ENCODE results near the gene PMM1. TPM values are rescaled to one million over a fixed set of nuclear protein-coding genes. Genes with fewer than 3 reads are reported as not detected.

The PMM1 gene
- total RNA-seq, 1 experiment from 2014 or later, result 18.6 TPM

- Histone ChIP-seq H3K9me3 (ENCODE audit: low read length) (no peaks in the 10 kb centered on the region), H4K20me1 (ENCODE audit: low read length) (no peaks in the 10 kb centered on the region), H3K4me3 (ENCODE audit: low read length) (no peak overlapping the region), H3K4me2 (ENCODE audit: low read length) (no peak overlapping the region), H3K27me3 (ENCODE audit: low read length) (no peaks in the 10 kb centered on the region), H2AFZ (ENCODE audit: low read length) (no peak overlapping the region), H3F3A (ENCODE audit: low read length, unreplicated experiment) (no peaks in the 10 kb centered on the region), H3K4me1 (ENCODE audit: insufficient read depth, low read length) (no peaks in the 10 kb centered on the region), H3K79me2 (ENCODE audit: low read length) (no peaks in the 10 kb centered on the region), H3K36me3 (ENCODE audit: low read depth, low read length) (no peaks in the 10 kb centered on the region), H3K9ac (ENCODE audit: low read length) (no peak overlapping the region), H3K9me2 (replicated peaks; ENCODE audit: low read length) (no peaks in the 10 kb centered on the region), H3K27ac (ENCODE audit: low read length) (no peak overlapping the region)
- no TSS peak for BruUV-seq (replicated peaks)
- no peak for DNase-seq
- ChIA-PET POLR2A (ENCODE audit: unreplicated experiment) (no interaction called here), CTCF (no interaction called here)
- ATAC-seq, result no peak
- intact Hi-C loops (cut with micrococcal nuclease), result no loop called here
- no peak for TF ChIP-seq EZH2 (IDR thresholded peaks at IDR 0.05; ENCODE audit: low read length, unreplicated experiment)
- no peak for TF ChIP-seq EZH2phosphoT487 (IDR thresholded peaks at IDR 0.05; ENCODE audit: borderline replicate concordance, low read length)
- no peak for TF ChIP-seq CTCF (conservative IDR thresholded peaks at IDR 0.05; ENCODE audit: low read depth, low read length)
Measured at GRCh38 chr22:41579997-41580355, 9.7 kb downstream of the PMM1 start.

GRCh38 chr22:41579297-41579996 lies 10.2 kb downstream of the PMM1 start:
- TF ChIP-seq EZH2phosphoT487 (IDR thresholded peaks at IDR 0.05; ENCODE audit: borderline replicate concordance, low read length) (no peak), EZH2 (IDR thresholded peaks at IDR 0.05; ENCODE audit: low read length, unreplicated experiment) (no peak)
- no TSS peak for BruUV-seq (replicated peaks)
- H3F3A ChIP-seq (ENCODE audit: low read length, unreplicated experiment), result no peaks in the 10 kb centered on the region
- no peaks in the 10 kb centered on the region for H3K36me3 ChIP-seq (ENCODE audit: low read depth, low read length)
- POLR2A ChIA-PET (ENCODE audit: unreplicated experiment), result no interaction called here
- H3K9ac ChIP-seq (ENCODE audit: low read length), result no peak overlapping the region
- no peaks in the 10 kb centered on the region for H3K9me2 ChIP-seq (replicated peaks; ENCODE audit: low read length)
- DNase-seq (no peak), ATAC-seq (no peak)
- no peaks in the 10 kb centered on the region for H4K20me1 ChIP-seq (ENCODE audit: low read length)
- no peaks in the 10 kb centered on the region for H3K4me1 ChIP-seq (ENCODE audit: insufficient read depth, low read length)
- no peaks in the 10 kb centered on the region for H3K79me2 ChIP-seq (ENCODE audit: low read length)
- no peak overlapping the region for H3K4me2 ChIP-seq (ENCODE audit: low read length)
- H3K9me3 ChIP-seq (ENCODE audit: low read length), result no peaks in the 10 kb centered on the region
- H3K27ac ChIP-seq (ENCODE audit: low read length), result no peak overlapping the region
- no peak overlapping the region for H3K4me3 ChIP-seq (ENCODE audit: low read length)
- H3K27me3 ChIP-seq (ENCODE audit: low read length), result no peaks in the 10 kb centered on the region
- CTCF ChIA-PET, result no interaction called here
- intact Hi-C loops (cut with micrococcal nuclease), result no loop called here
- H2AFZ ChIP-seq (ENCODE audit: low read length), result no peak overlapping the region

GRCh38 chr22:41578818-41579217 lies 10.8 kb downstream of the PMM1 start:
- Histone ChIP-seq H3K4me2 (ENCODE audit: low read length) (no peak overlapping the region), H3K27ac (ENCODE audit: low read length) (no peak overlapping the region), H3K9me2 (replicated peaks; ENCODE audit: low read length) (no peaks in the 10 kb centered on the region), H3K27me3 (ENCODE audit: low read length) (no peaks in the 10 kb centered on the region), H3K9ac (ENCODE audit: low read length) (no peak overlapping the region), H3F3A (ENCODE audit: low read length, unreplicated experiment) (no peaks in the 10 kb centered on the region), H3K9me3 (ENCODE audit: low read length) (no peaks in the 10 kb centered on the region), H3K4me3 (ENCODE audit: low read length) (no peak overlapping the region), H3K79me2 (ENCODE audit: low read length) (no peaks in the 10 kb centered on the region), H2AFZ (ENCODE audit: low read length) (no peak overlapping the region), H3K4me1 (ENCODE audit: insufficient read depth, low read length) (no peaks in the 10 kb centered on the region), H3K36me3 (ENCODE audit: low read depth, low read length) (no peaks in the 10 kb centered on the region), H4K20me1 (ENCODE audit: low read length) (no peaks in the 10 kb centered on the region)
- ATAC-seq, result no peak
- BruUV-seq (replicated peaks), result no TSS peak
- TF ChIP-seq CTCF (conservative IDR thresholded peaks at IDR 0.05; ENCODE audit: low read depth, low read length), result no peak
- TF ChIP-seq EZH2phosphoT487 (IDR thresholded peaks at IDR 0.05; ENCODE audit: borderline replicate concordance, low read length), result no peak
- no peak for TF ChIP-seq EZH2 (IDR thresholded peaks at IDR 0.05; ENCODE audit: low read length, unreplicated experiment)
- ChIA-PET CTCF (no interaction called here), POLR2A (ENCODE audit: unreplicated experiment) (no interaction called here)
- DNase-seq, result no peak
- intact Hi-C loops (cut with micrococcal nuclease), result no loop called here

Data from PC-3 (cell line).